ENCODE data around the gene ZNRF4.
"Not testable (repeated sequence)": the region's sequence is repeated elsewhere in the genome, so short reads cannot be mapped to it uniquely, and the experiment has no call there.

The ZNRF4 gene
- 0 reads per million in 2 experiments for total RNA-seq

- DNase-seq (ENCODE audit: low read depth): no peak
Measured at GRCh38 chr19:5455367-5456129, at the start of gene ZNRF4. Gene ZNRF4 (plus strand): TSS chr19:5455417. CDS start chr19:5455492, 75 bp downstream.

GRCh38 chr19:5406198-5406597 lies 49.0 kb upstream of the ZNRF4 start:
- not testable (repeated sequence) for DNase-seq (ENCODE audit: low read depth)

- DNase-seq (ENCODE audit: low read depth): no peak
Measured at GRCh38 chr19:5406816-5407215, 48.4 kb upstream of the ZNRF4 start.

GRCh38 chr19:5407356-5407755 lies 47.9 kb upstream of the ZNRF4 start:
- no peak for DNase-seq (ENCODE audit: low read depth)

GRCh38 chr19:5417495-5418436 lies 37.5 kb upstream of the ZNRF4 start:
- DNase-seq (ENCODE audit: low read depth): no peak

GRCh38 chr19:5418677-5419076 lies 36.5 kb upstream of the ZNRF4 start:
- no peak for DNase-seq (ENCODE audit: low read depth)

- DNase-seq (ENCODE audit: low read depth): no peak
Measured at GRCh38 chr19:5420953-5421352, 34.3 kb upstream of the ZNRF4 start.

- DNase-seq (ENCODE audit: low read depth): no peak
Measured at GRCh38 chr19:5423567-5424125, 31.6 kb upstream of the ZNRF4 start.

GRCh38 chr19:5424192-5424973 lies 30.8 kb upstream of the ZNRF4 start:
- no peak for DNase-seq (ENCODE audit: low read depth)

GRCh38 chr19:5425260-5425659 lies 30.0 kb upstream of the ZNRF4 start:
- DNase-seq (ENCODE audit: low read depth): no peak

- no peak for DNase-seq (ENCODE audit: low read depth)
Measured at GRCh38 chr19:5430237-5430636, 25.0 kb upstream of the ZNRF4 start.

GRCh38 chr19:5432687-5433086 lies 22.5 kb upstream of the ZNRF4 start:
- no peak for DNase-seq (ENCODE audit: low read depth)

GRCh38 chr19:5434351-5434917 lies 20.8 kb upstream of the ZNRF4 start:
- DNase-seq (ENCODE audit: low read depth): no peak

- DNase-seq (ENCODE audit: low read depth): no peak
Measured at GRCh38 chr19:5434970-5435641, 20.1 kb upstream of the ZNRF4 start.

- DNase-seq (ENCODE audit: low read depth): no peak
Measured at GRCh38 chr19:5435642-5436017, 19.6 kb upstream of the ZNRF4 start.

GRCh38 chr19:5436106-5436947 lies 18.9 kb upstream of the ZNRF4 start:
- DNase-seq (ENCODE audit: low read depth): no peak

- DNase-seq (ENCODE audit: low read depth): no peak
Measured at GRCh38 chr19:5436948-5437306, 18.3 kb upstream of the ZNRF4 start.

GRCh38 chr19:5438756-5439155 lies 16.5 kb upstream of the ZNRF4 start:
- DNase-seq (ENCODE audit: low read depth): not testable (repeated sequence)

- DNase-seq (ENCODE audit: low read depth): no peak
Measured at GRCh38 chr19:5439452-5439851, 15.8 kb upstream of the ZNRF4 start.

- DNase-seq (ENCODE audit: low read depth): no peak
Measured at GRCh38 chr19:5440299-5440698, 14.9 kb upstream of the ZNRF4 start.
